Activated CD8-positive, alpha-beta T cell treated with anti-CD3 and anti-CD28 coated beads, Interleukin-2, amount 10 ng/mL, durations not matched to agents 7 days and 5 days (primary cell): Measurements from ENCODE around the gene DYNLL2. TPM values are rescaled to one million over a fixed set of nuclear protein-coding genes. Genes with fewer than 3 reads are reported as not detected.
"Not testable (repeated sequence)": the region's sequence is repeated elsewhere in the genome, so short reads cannot be mapped to it uniquely, and the experiment has no call there.

Source experiments
- ATAC-seq: fragments of 150-1000 bp; cut with Tn5 transposase; one replicate; pipeline ENCODE4 v1.10.0; 2021; ENCODE audit warnings: moderate library complexity
- CTCF ChIA-PET: fragments of 350-600 bp; sonication (Branson Sonifier 250); formaldehyde crosslinking; loops from one replicate; lab custom pipeline; 2021; ENCODE audit warnings: antibody characterized with exemption; lab: Charles Lee
- POLR2A ChIA-PET: fragments of 350-600 bp; sonication (Branson Sonifier 250); formaldehyde crosslinking; loops from one replicate; lab custom pipeline; 2021; ENCODE audit warnings: antibody characterized with exemption; lab: Charles Lee
- DNase-seq: peaks from one replicate; pipeline ENCODE4 v3.0.0-alpha.2; 2020
- H3K27ac Mint-ChIP-seq: one replicate; pipeline ENCODE4 v1.8.0; 2021; ENCODE audit warnings: mild to moderate bottlenecking, mixed read lengths
- H3K27me3 Mint-ChIP-seq: one replicate; pipeline ENCODE4 v1.8.0; 2021; ENCODE audit warnings: low read depth, mixed read lengths
- H3K36me3 Mint-ChIP-seq: one replicate; pipeline ENCODE4 v1.8.0; 2021; ENCODE audit warnings: low read depth, mixed read lengths
- H3K4me1 Mint-ChIP-seq: one replicate; pipeline ENCODE4 v1.8.0; 2021; ENCODE audit warnings: low read depth, mixed read lengths
- H3K4me3 Mint-ChIP-seq: one replicate; pipeline ENCODE4 v1.8.0; 2021; ENCODE audit warnings: mild to moderate bottlenecking, mixed read lengths
- H3K9me3 Mint-ChIP-seq: one replicate; pipeline ENCODE4 v1.8.0; 2022; ENCODE audit warnings: mixed read lengths; ENCODE audit not compliant: insufficient read depth
- total RNA-seq, 2 experiments: library from RNA; stranded (reverse); gene quantifications; one replicate each; pipeline ENCODE4 v1.2.3, GENCODE V29; 2021

The DYNLL2 gene
- total RNA-seq, 2 experiments from 2014 or later: 30.9 to 31.7 TPM

GRCh38 chr17:58074406-58074805, 8.8 kb upstream of the DYNLL2 start:
- H3K27ac Mint-ChIP-seq, H3K4me1 Mint-ChIP-seq, POLR2A ChIA-PET, CTCF ChIA-PET, H3K4me3 Mint-ChIP-seq, DNase-seq, ATAC-seq, H3K36me3 Mint-ChIP-seq, H3K9me3 Mint-ChIP-seq: not testable (repeated sequence)
- peaks cover 61% of the 10 kb centered on the region for H3K27me3 Mint-ChIP-seq

DNA sequence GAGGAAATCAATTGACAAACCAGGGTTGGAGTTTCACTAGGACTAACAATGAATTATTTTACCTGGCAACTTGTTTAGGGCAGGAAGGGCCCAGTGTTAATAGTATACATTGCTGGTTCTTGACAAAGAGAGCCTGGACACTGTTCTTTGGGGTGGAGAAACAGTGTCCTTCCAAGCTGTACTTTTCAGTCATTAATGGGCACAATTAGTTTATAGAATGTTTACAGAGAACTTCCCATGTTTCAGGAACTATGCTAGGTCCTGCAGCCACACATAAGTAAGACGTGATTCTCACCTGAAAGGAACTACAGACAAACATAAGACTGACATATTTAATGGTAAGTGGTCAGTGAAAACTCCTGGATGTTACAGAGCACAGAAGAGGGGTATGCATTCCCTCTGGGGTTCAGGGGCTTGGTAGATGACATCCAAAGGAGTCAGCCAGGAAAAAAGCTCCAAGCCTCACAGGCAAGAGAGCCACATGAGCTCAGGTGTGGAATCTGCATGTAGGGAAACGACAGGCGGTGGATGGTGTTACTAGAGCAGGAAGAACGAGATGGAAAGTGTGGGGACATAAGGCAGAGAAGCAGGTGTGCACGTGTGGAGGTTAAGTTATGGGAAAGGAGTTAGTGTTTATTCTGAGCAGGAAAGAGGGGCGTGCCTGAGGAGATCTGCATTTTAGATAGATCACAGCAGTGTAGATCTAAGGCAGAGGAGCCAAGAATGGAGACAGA, 3.8 kb upstream of the DYNLL2 start:
- no peak for ATAC-seq
- CTCF ChIA-PET: interaction anchor here (1.8 kb wide), 1 partner anchor 93 kb away, joined by 6 read pairs; no protein-coding TSS in a partner anchor
- DNase-seq: peak; percentile 17
- H3K27ac Mint-ChIP-seq: no peak overlapping the region
- POLR2A ChIA-PET: no interaction called here
- H3K36me3 Mint-ChIP-seq: no peaks in the 10 kb centered on the region
- peaks cover 7% of the 10 kb centered on the region for H3K4me1 Mint-ChIP-seq
- H3K9me3 Mint-ChIP-seq: no peaks in the 10 kb centered on the region
- peaks cover 52% of the 10 kb centered on the region for H3K27me3 Mint-ChIP-seq
- H3K4me3 Mint-ChIP-seq: no peak overlapping the region

DNA sequence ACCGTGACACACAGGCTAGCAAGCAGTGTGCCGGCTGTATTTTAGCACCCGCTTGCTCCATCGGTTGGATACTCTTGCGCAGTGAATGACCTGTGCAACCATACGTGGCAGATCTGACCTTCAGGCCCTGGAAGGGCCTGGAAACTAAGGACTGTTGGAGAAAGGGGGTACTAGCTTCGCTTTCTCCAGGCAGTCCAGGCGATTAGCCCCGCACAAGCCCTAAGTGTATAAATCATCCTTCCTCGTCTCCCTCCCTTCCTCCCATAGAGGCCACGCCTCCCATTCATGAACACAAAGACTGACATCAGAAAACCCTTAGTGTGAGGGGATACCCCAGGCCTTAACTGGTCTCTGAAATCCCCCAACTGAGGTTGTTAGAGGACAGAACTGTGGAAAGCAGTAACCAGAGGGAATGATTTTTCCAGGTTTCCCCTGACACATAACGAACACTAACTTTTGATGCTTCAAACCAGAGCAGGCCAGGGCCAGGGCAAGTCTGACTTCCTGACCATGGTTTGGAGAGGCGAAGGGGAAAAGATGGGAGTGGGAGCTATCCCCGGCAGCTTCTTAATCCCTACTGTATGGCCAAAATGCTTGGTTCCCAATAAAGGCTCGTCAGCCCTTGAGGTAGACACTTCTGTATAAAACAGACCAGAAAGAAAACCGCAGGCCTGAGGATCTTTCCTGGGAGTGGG, 1.4 kb upstream of the DYNLL2 start:
- H3K27me3 Mint-ChIP-seq: peaks cover 39% of the 10 kb centered on the region
- ChIA-PET CTCF (no interaction called here), POLR2A (interaction anchor here (1.8 to 4.2 kb wide), 2 partner anchors 75 to 550 kb away, joined by 5 to 37 read pairs; partner anchors contain the start of gene SRSF1)
- H3K36me3 Mint-ChIP-seq: peaks cover 13% of the 10 kb centered on the region
- H3K4me3 Mint-ChIP-seq: no peak overlapping the region
- ATAC-seq (no peak), DNase-seq (no peak)
- H3K9me3 Mint-ChIP-seq: no peaks in the 10 kb centered on the region
- H3K4me1 Mint-ChIP-seq: peaks cover 28% of the 10 kb centered on the region
- H3K27ac Mint-ChIP-seq: peak overlapping the region; percentile 5

DNA sequence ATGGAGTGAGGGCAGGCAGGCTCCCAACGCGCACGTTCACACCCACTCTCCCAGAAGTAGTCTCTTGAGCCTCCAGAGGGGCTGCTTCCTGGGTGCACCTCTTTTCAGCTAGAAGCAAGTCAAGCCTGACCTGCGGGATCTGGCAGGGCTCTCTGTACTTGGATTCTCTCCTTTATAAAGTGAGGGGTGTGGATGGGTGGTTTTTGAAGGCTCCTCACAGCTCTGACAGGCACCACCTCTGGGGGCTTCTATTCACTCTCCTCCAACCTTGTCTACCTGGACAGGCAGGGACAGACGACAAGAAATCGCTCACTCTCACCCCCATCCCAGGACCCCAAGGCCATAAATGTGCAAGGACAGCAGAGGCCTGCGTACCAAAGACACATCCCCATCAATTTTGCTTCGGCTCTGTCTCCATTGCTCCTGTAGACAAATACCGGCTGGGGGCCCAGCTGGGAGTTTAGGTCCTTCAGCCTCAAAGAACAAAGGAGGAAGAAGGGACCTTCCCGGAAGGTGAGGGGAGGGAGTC, 814 bp upstream of the DYNLL2 start:
- no peak overlapping the region for H3K4me3 Mint-ChIP-seq

DNA sequence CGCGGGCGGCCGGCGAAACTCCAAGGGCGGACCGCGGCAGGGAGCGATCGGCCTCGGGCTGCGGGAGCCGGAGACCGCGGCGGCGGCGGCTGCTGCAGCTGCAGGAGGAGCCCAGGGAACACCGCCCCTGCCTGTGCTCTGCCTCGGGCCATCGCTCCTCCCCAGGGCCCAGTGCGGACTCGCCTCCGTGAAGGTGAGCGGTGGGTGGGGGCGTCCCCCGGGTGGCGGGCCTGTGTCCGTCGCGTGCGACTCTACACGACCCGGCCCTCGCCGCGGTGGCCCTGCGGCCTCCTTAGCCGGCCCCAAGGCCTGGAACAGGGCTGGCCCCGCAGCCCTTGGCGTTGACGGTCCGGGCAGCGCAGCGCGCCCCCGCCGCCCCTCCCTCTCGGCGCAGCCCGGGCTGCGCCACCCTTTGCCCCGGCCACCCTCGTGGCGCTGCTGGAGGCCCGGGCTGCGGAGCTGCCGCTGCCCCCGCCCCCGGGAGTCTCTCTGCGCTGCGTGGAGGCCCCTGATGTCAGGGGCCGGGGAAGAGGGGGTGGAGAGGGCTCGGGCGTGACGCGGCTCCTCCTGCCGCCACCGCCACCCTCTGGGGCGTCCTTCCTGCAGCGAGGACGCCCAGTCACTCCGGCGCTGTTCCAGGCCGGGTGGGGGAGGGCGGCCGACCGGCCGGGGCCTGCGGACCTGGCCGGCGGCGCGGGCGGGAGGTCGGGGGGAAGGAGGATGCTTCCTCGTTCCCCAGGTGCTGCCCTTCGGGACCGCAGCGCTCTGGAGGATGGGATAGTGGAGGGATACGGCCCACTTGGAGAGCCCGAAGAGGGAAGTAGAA, 485 bp downstream of the DYNLL2 start:
- Mint-ChIP-seq H3K9me3 (no peaks in the 10 kb centered on the region), H3K27me3 (peaks cover 22% of the 10 kb centered on the region), H3K4me3 (peak overlapping the region; percentile 85), H3K27ac (peak overlapping the region; percentile 81), H3K36me3 (peaks cover 31% of the 10 kb centered on the region), H3K4me1 (peaks cover 46% of the 10 kb centered on the region)
- ATAC-seq: peak; percentile 65
- peak; percentile 76 for DNase-seq
- ChIA-PET POLR2A (interaction anchor here (0.6 to 4.2 kb wide), 3 partner anchors 77 to 548 kb away, joined by 3 to 37 read pairs (median 5); partner anchors contain the start of genes MRPS23 and SRSF1), CTCF (interaction anchor here (0.6 to 2.2 kb wide), 10 partner anchors 12 to 412 kb away, joined by 3 to 6 read pairs (median 4); partner anchors contain the start of gene SRSF1)

More for the DNA sequence above, 814 bp upstream of the DYNLL2 start:
- H3K27me3 Mint-ChIP-seq: peaks cover 33% of the 10 kb centered on the region
- DNase-seq (no peak), ATAC-seq (no peak)
- ChIA-PET POLR2A (interaction anchor here (1.8 to 4.2 kb wide), 2 partner anchors 76 to 549 kb away, joined by 5 to 37 read pairs; partner anchors contain the start of gene SRSF1), CTCF (interaction anchor here (1.4 to 2.2 kb wide), 2 partner anchors 90 to 410 kb away, joined by 3 to 6 read pairs; no protein-coding TSS in a partner anchor)
- H3K4me1 Mint-ChIP-seq: peaks cover 34% of the 10 kb centered on the region
- H3K27ac Mint-ChIP-seq: peak overlapping the region; percentile 56
- H3K9me3 Mint-ChIP-seq: no peaks in the 10 kb centered on the region
- H3K36me3 Mint-ChIP-seq: peaks cover 19% of the 10 kb centered on the region

GRCh38 chr17:58084317-58084981, 1.2 kb downstream of the DYNLL2 start:
- H3K27ac Mint-ChIP-seq: peak overlapping the region; percentile 81
- H3K36me3 Mint-ChIP-seq: peaks cover 37% of the 10 kb centered on the region
- ChIA-PET POLR2A (interaction anchor here (4.2 kb wide), 1 partner anchor 78 kb away, joined by 37 read pairs; the partner anchor contains the start of gene SRSF1), CTCF (interaction anchor here (0.6 to 2.2 kb wide), 8 partner anchors 23 to 225 kb away, joined by 3 to 6 read pairs (median 4); partner anchors contain the start of gene SRSF1)
- ATAC-seq (peak; percentile 31), DNase-seq (peak; percentile 74)
- no peaks in the 10 kb centered on the region for H3K9me3 Mint-ChIP-seq
- peaks cover 14% of the 10 kb centered on the region for H3K27me3 Mint-ChIP-seq
- H3K4me3 Mint-ChIP-seq: peak overlapping the region; percentile 85
- peaks cover 50% of the 10 kb centered on the region for H3K4me1 Mint-ChIP-seq

DNA sequence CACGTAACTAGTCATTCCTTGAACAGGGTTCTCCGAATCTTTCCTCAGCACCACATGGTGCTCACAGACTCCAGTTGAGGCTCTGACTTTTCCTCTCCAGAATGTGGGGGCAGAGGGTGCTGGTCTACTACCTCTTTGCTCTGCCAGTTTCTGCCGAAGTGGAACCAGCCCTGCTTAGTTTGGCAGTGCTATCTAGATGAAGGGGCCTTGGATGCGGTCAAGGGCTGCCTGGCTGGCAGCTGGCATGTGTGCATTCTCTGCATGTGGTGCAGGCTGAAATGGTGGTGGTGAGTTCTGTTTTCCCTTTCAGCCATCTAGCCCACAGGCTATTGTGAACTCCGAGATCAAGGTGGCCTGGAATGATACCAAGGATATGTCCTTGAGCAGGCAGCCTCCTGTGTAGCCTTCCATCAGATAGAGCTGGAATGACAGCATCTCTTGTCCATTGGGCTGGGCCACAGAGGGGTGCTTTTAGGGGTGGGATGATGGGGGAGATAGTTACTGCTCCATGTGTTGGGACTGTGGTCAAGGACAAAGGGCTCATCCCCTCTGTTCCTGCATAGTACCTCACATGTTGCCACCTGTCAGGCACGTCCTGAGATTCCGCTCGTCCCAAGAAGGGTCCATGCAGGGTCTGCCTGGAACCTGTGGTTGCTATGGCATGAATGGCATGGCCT, 2.0 kb downstream of the DYNLL2 start:
- CTCF ChIA-PET: interaction anchor here (0.7 to 2.0 kb wide), 6 partner anchors 24 to 88 kb away, joined by 3 to 6 read pairs (median 3); partner anchors contain the start of gene SRSF1

DNA sequence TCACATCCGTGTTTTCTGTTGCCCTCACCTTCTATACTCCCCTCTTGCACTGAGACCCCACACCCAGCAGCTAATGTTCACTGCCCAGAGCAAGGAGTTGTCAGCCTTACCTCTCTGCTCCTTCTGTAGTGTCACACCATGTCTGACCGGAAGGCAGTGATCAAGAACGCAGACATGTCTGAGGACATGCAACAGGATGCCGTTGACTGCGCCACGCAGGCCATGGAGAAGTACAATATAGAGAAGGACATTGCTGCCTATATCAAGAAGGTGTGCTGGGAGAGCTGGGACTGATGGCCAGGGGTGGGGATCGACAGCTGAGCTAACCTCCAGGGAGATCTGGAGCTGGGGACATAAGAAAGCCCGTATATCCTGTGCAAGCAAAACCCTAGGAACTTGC, 3.7 kb downstream of the DYNLL2 start:
- no peaks in the 10 kb centered on the region for H3K27me3 Mint-ChIP-seq
- POLR2A ChIA-PET: interaction anchor here (0.9 to 1.4 kb wide), 2 partner anchors 10 to 80 kb away, joined by 3 to 13 read pairs; partner anchors contain the start of gene SRSF1

More for the DNA sequence above, 2.0 kb downstream of the DYNLL2 start:
- Mint-ChIP-seq H3K4me3 (peak overlapping the region; percentile 85), H3K4me1 (peaks cover 52% of the 10 kb centered on the region), H3K36me3 (peaks cover 43% of the 10 kb centered on the region), H3K27me3 (peaks cover 8% of the 10 kb centered on the region), H3K27ac (peak overlapping the region; percentile 48), H3K9me3 (no peaks in the 10 kb centered on the region)
- POLR2A ChIA-PET: interaction anchor here (4.2 kb wide), 1 partner anchor 78 kb away, joined by 37 read pairs; the partner anchor contains the start of gene SRSF1
- ATAC-seq (no peak), DNase-seq (no peak)

DNA sequence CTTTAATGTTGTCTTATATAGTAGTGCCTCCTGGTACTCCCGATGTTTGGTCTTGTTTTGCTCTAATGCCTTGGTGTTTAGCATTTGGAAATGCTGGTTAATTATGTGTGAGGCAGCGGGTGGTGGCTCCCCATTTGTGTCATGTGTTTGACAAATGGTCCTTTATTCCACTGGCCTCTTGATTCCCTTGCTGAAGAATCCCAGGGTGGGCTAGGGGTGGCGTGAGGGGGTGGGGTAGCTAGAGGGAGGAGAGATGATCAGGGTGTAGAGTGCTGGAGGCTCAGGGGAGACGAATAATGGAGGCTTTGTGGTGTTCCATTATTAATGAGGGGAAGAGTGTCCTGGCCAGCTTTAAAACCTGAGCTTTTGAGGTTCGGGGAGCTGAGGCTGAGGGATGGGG, 5.4 kb downstream of the DYNLL2 start:
- Mint-ChIP-seq H3K9me3 (no peaks in the 10 kb centered on the region), H3K27ac (no peak overlapping the region), H3K27me3 (no peaks in the 10 kb centered on the region), H3K4me1 (peaks cover 49% of the 10 kb centered on the region), H3K36me3 (peaks cover 73% of the 10 kb centered on the region), H3K4me3 (no peak overlapping the region)
- CTCF ChIA-PET: interaction anchor here (1.8 kb wide), 1 partner anchor 89 kb away, joined by 5 read pairs; no protein-coding TSS in a partner anchor
- peak; percentile 16 for DNase-seq
- no peak for ATAC-seq
- POLR2A ChIA-PET: no interaction called here

More for the DNA sequence above, 3.7 kb downstream of the DYNLL2 start:
- CTCF ChIA-PET: interaction anchor here (1.2 to 2.0 kb wide), 3 partner anchors 27 to 88 kb away, joined by 4 to 6 read pairs (median 5); no protein-coding TSS in a partner anchor
- ATAC-seq: no peak
- peak; percentile 18 for DNase-seq
- Mint-ChIP-seq H3K36me3 (peaks cover 58% of the 10 kb centered on the region), H3K9me3 (no peaks in the 10 kb centered on the region), H3K4me3 (no peak overlapping the region), H3K27ac (no peak overlapping the region), H3K4me1 (peaks cover 54% of the 10 kb centered on the region)

DNA sequence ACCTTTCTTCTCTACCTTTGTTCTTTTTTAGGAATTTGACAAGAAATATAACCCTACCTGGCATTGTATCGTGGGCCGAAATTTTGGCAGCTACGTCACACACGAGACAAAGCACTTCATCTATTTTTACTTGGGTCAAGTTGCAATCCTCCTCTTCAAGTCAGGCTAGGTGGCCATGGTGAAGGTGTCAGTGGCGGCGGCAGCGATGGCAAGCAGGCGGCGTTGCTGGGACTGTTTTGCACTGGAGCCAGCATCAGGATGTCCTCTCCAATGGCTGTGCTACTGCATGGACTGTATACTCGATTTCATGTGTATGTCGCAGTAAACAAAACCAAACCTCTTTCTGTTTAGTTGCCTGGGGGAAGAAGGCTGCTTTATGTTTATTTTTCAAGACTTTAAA, 5.9 kb downstream of the DYNLL2 start:
- H3K4me1 Mint-ChIP-seq: peaks cover 49% of the 10 kb centered on the region
- no peaks in the 10 kb centered on the region for H3K27me3 Mint-ChIP-seq
- DNase-seq (peak; percentile 16), ATAC-seq (no peak)
- no peak overlapping the region for H3K4me3 Mint-ChIP-seq
- POLR2A ChIA-PET: no interaction called here
- peaks cover 78% of the 10 kb centered on the region for H3K36me3 Mint-ChIP-seq
- H3K9me3 Mint-ChIP-seq: no peaks in the 10 kb centered on the region
- no peak overlapping the region for H3K27ac Mint-ChIP-seq
- CTCF ChIA-PET: interaction anchor here (1.8 kb wide), 1 partner anchor 90 kb away, joined by 5 read pairs; no protein-coding TSS in a partner anchor
